ENCODE results near the gene SLC9A8. TPM values are rescaled to one million over a fixed set of nuclear protein-coding genes. Genes with fewer than 3 reads are reported as not detected.
A peak's percentile ranks its signal among the peaks of the same experiment; 100 is the strongest.

Gene SLC9A8
- total RNA-seq, 1 donor from 2014 or later, result 4.1 TPM

DNA sequence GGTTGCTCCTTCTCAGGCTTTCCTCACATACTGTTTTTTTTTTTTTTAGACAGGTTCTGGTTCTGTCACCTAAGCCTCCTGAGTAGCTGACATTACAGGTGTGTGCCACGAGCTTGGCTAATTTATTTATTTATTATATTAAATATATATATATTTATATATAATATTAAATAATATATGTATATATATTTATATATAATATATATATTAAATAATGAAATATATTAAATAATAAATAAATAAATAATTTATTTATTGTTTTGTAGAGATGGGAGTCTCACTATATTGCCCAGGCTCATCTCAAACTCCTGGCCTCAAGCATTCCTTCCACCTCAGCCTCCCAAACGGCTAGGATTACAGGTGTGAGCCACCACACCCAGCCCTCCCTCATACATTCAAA, 28.3 kb upstream of the SLC9A8 start:
- peaks cover 7% of the 10 kb centered on the region for H3K4me1 Mint-ChIP-seq
- no peak overlapping the region for H3K27ac ChIP-seq
- no peak for DNase-seq (ENCODE audit: low spot score)
- no peaks in the 10 kb centered on the region for H3K27me3 ChIP-seq
- H3K4me1 ChIP-seq, result no peaks in the 10 kb centered on the region
- no peaks in the 10 kb centered on the region for H3K9me3 ChIP-seq (ENCODE audit: low read depth)
- H3K79me2 ChIP-seq (ENCODE audit: low read depth), result no peaks in the 10 kb centered on the region
- no peak overlapping the region for H3K4me3 ChIP-seq
- no peak overlapping the region for H2AFZ ChIP-seq (replicated peaks)
- H3F3A ChIP-seq (ENCODE audit: low read depth), result no peaks in the 10 kb centered on the region
- H4K20me1 ChIP-seq (ENCODE audit: low read depth), result no peaks in the 10 kb centered on the region
- H3K4me2 ChIP-seq, result no peak overlapping the region
- no peak for TF ChIP-seq EZH2phosphoT487 (IDR thresholded peaks at IDR 0.05)
- TF ChIP-seq CTCF (IDR thresholded peaks at IDR 0.05), result no peak
- no peak for TF ChIP-seq EZH2 (IDR thresholded peaks at IDR 0.05)
- H3K4me3 Mint-ChIP-seq, result no peak overlapping the region
- H3K9me3 Mint-ChIP-seq, result no peaks in the 10 kb centered on the region
- H3K36me3 ChIP-seq, result no peaks in the 10 kb centered on the region
- H3K27ac Mint-ChIP-seq, result no peak overlapping the region
- peaks cover 5% of the 10 kb centered on the region for H3K27me3 Mint-ChIP-seq (ENCODE audit: insufficient read depth, low read depth)
- H3K36me3 Mint-ChIP-seq, result no peaks in the 10 kb centered on the region
- no peak overlapping the region for H3K9ac ChIP-seq

DNA sequence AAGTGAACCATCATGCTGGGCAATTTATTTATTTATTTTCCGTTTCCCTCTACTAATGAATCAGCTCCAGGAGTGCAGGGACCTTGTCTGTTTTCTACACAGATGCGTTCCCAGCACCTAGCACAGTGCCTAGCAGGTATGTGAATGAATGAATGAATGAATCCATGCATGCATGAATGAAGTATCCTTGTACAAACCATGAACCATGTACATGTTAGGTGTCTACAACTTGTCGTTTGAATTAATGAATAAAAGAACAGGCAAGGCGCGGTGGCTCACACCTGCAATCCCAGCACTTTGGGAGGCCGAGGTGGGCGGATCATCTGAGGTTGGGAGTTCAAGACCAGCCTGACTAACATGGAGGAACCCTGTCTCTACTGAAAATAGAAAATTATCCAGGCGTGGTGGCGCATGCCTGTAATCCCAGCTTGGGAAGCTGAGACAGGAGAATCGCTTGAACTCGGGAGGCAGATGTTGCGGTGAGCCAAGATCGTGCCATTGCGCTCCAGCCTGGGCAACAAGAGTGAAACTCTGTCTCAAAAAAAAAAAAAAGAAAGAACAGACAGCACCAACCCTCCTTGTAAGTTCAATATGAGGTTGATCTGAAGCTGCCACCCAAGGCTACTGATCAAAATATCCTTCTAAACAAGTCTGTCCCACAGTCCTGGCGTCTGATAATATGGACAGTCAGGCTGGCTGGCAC, 27.3 kb upstream of the SLC9A8 start:
- no peaks in the 10 kb centered on the region for H3K4me1 ChIP-seq
- no peak overlapping the region for H3K4me2 ChIP-seq
- H3K27me3 ChIP-seq, result no peaks in the 10 kb centered on the region
- peak overlapping the region; percentile 82 for H3K27ac Mint-ChIP-seq
- H4K20me1 ChIP-seq (ENCODE audit: low read depth), result no peaks in the 10 kb centered on the region
- no peaks in the 10 kb centered on the region for H3K79me2 ChIP-seq (ENCODE audit: low read depth)
- H3F3A ChIP-seq (ENCODE audit: low read depth), result no peaks in the 10 kb centered on the region
- no peaks in the 10 kb centered on the region for H3K36me3 Mint-ChIP-seq
- no peak overlapping the region for H3K4me3 ChIP-seq
- no peaks in the 10 kb centered on the region for H3K36me3 ChIP-seq
- no peak for DNase-seq (ENCODE audit: low spot score)
- peaks cover 5% of the 10 kb centered on the region for H3K27me3 Mint-ChIP-seq (ENCODE audit: insufficient read depth, low read depth)
- H3K4me1 Mint-ChIP-seq, result peaks cover 7% of the 10 kb centered on the region
- H3K9me3 Mint-ChIP-seq, result no peaks in the 10 kb centered on the region
- no peak overlapping the region for H3K4me3 Mint-ChIP-seq
- no peak overlapping the region for H3K9ac ChIP-seq
- H3K9me3 ChIP-seq (ENCODE audit: low read depth), result no peaks in the 10 kb centered on the region
- H3K27ac ChIP-seq, result no peak overlapping the region
- TF ChIP-seq EZH2 (IDR thresholded peaks at IDR 0.05) (no peak), CTCF (IDR thresholded peaks at IDR 0.05) (no peak), EZH2phosphoT487 (IDR thresholded peaks at IDR 0.05) (no peak)
- no peak overlapping the region for H2AFZ ChIP-seq (replicated peaks)

GRCh38 chr20:49785852-49786175, 26.8 kb upstream of the SLC9A8 start:
- H2AFZ ChIP-seq (replicated peaks), result peak overlapping the region; percentile 40
- peak overlapping the region; percentile 82 for H3K27ac Mint-ChIP-seq

More at GRCh38 chr20:49785852-49786175, 26.8 kb upstream of the SLC9A8 start:
- Histone ChIP-seq H3K79me2 (ENCODE audit: low read depth) (no peaks in the 10 kb centered on the region), H4K20me1 (ENCODE audit: low read depth) (no peaks in the 10 kb centered on the region), H3K4me1 (no peaks in the 10 kb centered on the region), H3K4me3 (no peak overlapping the region), H3K9me3 (ENCODE audit: low read depth) (no peaks in the 10 kb centered on the region), H3F3A (ENCODE audit: low read depth) (no peaks in the 10 kb centered on the region), H3K27me3 (no peaks in the 10 kb centered on the region), H3K9ac (no peak overlapping the region), H3K36me3 (no peaks in the 10 kb centered on the region), H3K4me2 (no peak overlapping the region), H3K27ac (no peak overlapping the region)
- H3K9me3 Mint-ChIP-seq, result no peaks in the 10 kb centered on the region
- TF ChIP-seq EZH2phosphoT487 (IDR thresholded peaks at IDR 0.05) (no peak), CTCF (IDR thresholded peaks at IDR 0.05) (no peak), EZH2 (IDR thresholded peaks at IDR 0.05) (no peak)
- DNase-seq (ENCODE audit: low spot score), result no peak
- H3K4me3 Mint-ChIP-seq, result no peak overlapping the region
- peaks cover 7% of the 10 kb centered on the region for H3K4me1 Mint-ChIP-seq
- peaks cover 5% of the 10 kb centered on the region for H3K27me3 Mint-ChIP-seq (ENCODE audit: insufficient read depth, low read depth)
- H3K36me3 Mint-ChIP-seq, result no peaks in the 10 kb centered on the region
